Spleen (tissue), 7 donors: ENCODE results near the gene RFX2.

Source experiments
- CTCF ChIP-seq, 11 experiments: fragments of 200-600 bp in 7 of 11; fragments of 450-650 bp in 4 of 11; sonication (generic) in 4 of 11; IDR thresholded peaks in 8 of 11; conservative IDR thresholded peaks in 3 of 11; 1 replicate in 7 of 11; 2 replicates in 4 of 11; pipeline versions ENCODE4 v1.4.0 to v1.8.0; 2016 to 2021; ENCODE audit warnings: antibody characterized with exemption in 11 of 11, inconsistent platforms in 4 of 11, mild to moderate bottlenecking in 1 of 11
- POLR2A ChIP-seq, 3 donors: fragments of 450-650 bp; IDR thresholded peaks; one replicate each; pipeline ENCODE4 v1.5.1; 2017; ENCODE audit warnings: antibody characterized with exemption in 3 of 3, mild to moderate bottlenecking in 1 of 3
- POLR2AphosphoS5 ChIP-seq, 3 donors: sonication (generic); formaldehyde crosslinking; IDR thresholded peaks; one replicate each; pipeline ENCODE4 v1.5.1; 2017; ENCODE audit warnings: antibody characterized with exemption in 3 of 3
- donor health status: DM: no; HTN: no; CAD: no; lungs with moderate emphysema.
- donor health status: DM: no; HTN: no; CAD: no.
- donor health status: DM: no; HTN: no; CAD: no.

GRCh38 chr19:5963855-5964254 lies 146.4 kb downstream of the RFX2 start:
- TF ChIP-seq CTCF (IDR thresholded peaks at IDR 0.05 in 8 of 11, conservative IDR thresholded peaks at IDR 0.05 in 3 of 11) (no peak), POLR2A (IDR thresholded peaks at IDR 0.05) (no peak), POLR2AphosphoS5 (IDR thresholded peaks at IDR 0.05) (no peak)
